ENCODE results near the gene LZTS2. TPM values are rescaled to one million over a fixed set of nuclear protein-coding genes. Genes with fewer than 3 reads are reported as not detected.

LZTS2 gene
- total RNA-seq, 6 experiments from 2014 or later, result 5.6 to 17.5 (median 11.0) TPM

- Histone ChIP-seq H3K27me3 (no peaks in the 10 kb centered on the region), H3K9me3 (no peaks in the 10 kb centered on the region), H3K27ac (no peak overlapping the region), H3K4me1 (peaks cover 0 to 8% (median 0%) of the 10 kb centered on the region in 4 donors), H3K4me3 (no peak overlapping the region), H3K36me3 (peaks cover 0 to 5% (median 1%) of the 10 kb centered on the region in 4 donors)
- ATAC-seq, result no peak
- TF ChIP-seq CTCF (IDR thresholded peaks at IDR 0.05), result no peak
- TF ChIP-seq POLR2A (IDR thresholded peaks at IDR 0.05), result no peak
- 40% methylated on average over 1 of the region's 10 CpGs for WGBS (ENCODE audit: insufficient coverage, low coverage, low lambda C conversion rate, missing lambda C conversion rate)
- DNase-seq, result no peak
- intact Hi-C loops (cut with DNase I), result no loop called here
These were observed 36.5 kb downstream of the LZTS2 start for GRCh38 chr10:101035916-101036702.

GRCh38 chr10:101036726-101037125 is 37.1 kb downstream of the LZTS2 start:
- 60% methylated on average over 1 of the region's 7 CpGs for WGBS (ENCODE audit: insufficient coverage, low coverage, low lambda C conversion rate, missing lambda C conversion rate)
- ATAC-seq (no peak), DNase-seq (no peak)
- H3K27me3 ChIP-seq, result no peaks in the 10 kb centered on the region
- peaks cover 0 to 5% (median 1%) of the 10 kb centered on the region in 4 donors for H3K36me3 ChIP-seq
- no peaks in the 10 kb centered on the region for H3K9me3 ChIP-seq
- H3K27ac ChIP-seq, result no peak overlapping the region
- intact Hi-C loops (cut with DNase I), result no loop called here
- peaks cover 0 to 3% (median under 1%) of the 10 kb centered on the region in 4 donors for H3K4me1 ChIP-seq
- H3K4me3 ChIP-seq, result no peak overlapping the region
- TF ChIP-seq CTCF (IDR thresholded peaks at IDR 0.05) (no peak), POLR2A (IDR thresholded peaks at IDR 0.05) (no peak)

GRCh38 chr10:101038484-101038883 is 38.9 kb downstream of the LZTS2 start:
- TF ChIP-seq POLR2A (IDR thresholded peaks at IDR 0.05), result no peak
- no peak for TF ChIP-seq CTCF (IDR thresholded peaks at IDR 0.05)
- H3K36me3 ChIP-seq, result peaks cover 0 to 5% (median 1%) of the 10 kb centered on the region in 4 donors
- H3K27me3 ChIP-seq, result no peaks in the 10 kb centered on the region
- DNase-seq (no peak), ATAC-seq (no peak)
- no CpG with 5 or more reads among the region's 5 CpGs for WGBS (ENCODE audit: insufficient coverage, low coverage, low lambda C conversion rate, missing lambda C conversion rate)
- peaks cover 0 to 10% (median 6%) of the 10 kb centered on the region in 4 donors for H3K4me1 ChIP-seq
- no peaks in the 10 kb centered on the region for H3K9me3 ChIP-seq
- H3K27ac ChIP-seq, result no peak overlapping the region
- no peak overlapping the region for H3K4me3 ChIP-seq
- intact Hi-C loops (cut with DNase I), result no loop called here

GRCh38 chr10:101040061-101040460 is 40.5 kb downstream of the LZTS2 start:
- ATAC-seq (no peak), DNase-seq (no peak)
- Histone ChIP-seq H3K4me1 (peaks cover 0 to 12% (median 6%) of the 10 kb centered on the region in 4 donors), H3K36me3 (peaks cover 0 to 5% (median 1%) of the 10 kb centered on the region in 4 donors), H3K27me3 (no peaks in the 10 kb centered on the region), H3K27ac (no peak overlapping the region), H3K9me3 (no peaks in the 10 kb centered on the region), H3K4me3 (no peak overlapping the region)
- intact Hi-C loops (cut with DNase I), result no loop called here
- 100% methylated on average over 3 of the region's 3 CpGs for WGBS (ENCODE audit: insufficient coverage, low coverage, low lambda C conversion rate, missing lambda C conversion rate)
- no peak for TF ChIP-seq POLR2A (IDR thresholded peaks at IDR 0.05)
- TF ChIP-seq CTCF (IDR thresholded peaks at IDR 0.05), result no peak

All from right lobe of liver (tissue), 6 donors.